Upper lobe of left lung (tissue), 6 donors: ENCODE results near the gene RTN4. TPM values are rescaled to one million over a fixed set of nuclear protein-coding genes. Genes with fewer than 3 reads are reported as not detected.
A peak's percentile ranks its signal among the peaks of the same experiment; 100 is the strongest.

ENCODE experiments used
- ATAC-seq, 2 donors: fragments of 200-7000 bp; cut with Tn5 transposase; one replicate each; pipeline ENCODE4 v1.9.1; 2022; ENCODE audit warnings: mild to moderate bottlenecking in 2 of 2, moderate library complexity in 2 of 2; ENCODE audit not compliant: low FRiP score in 2 of 2
- DNase-seq, 2 donors: peaks; one replicate each; pipeline ENCODE4 v3.0.0-alpha.2; 2019 to 2020
- H3K27ac ChIP-seq, 4 donors: fragments of 200-600 bp; sonication (generic); one replicate each; pipeline ENCODE4 v1.5.1; 2016 to 2019
- H3K27me3 ChIP-seq, 4 donors: fragments of 200-600 bp; sonication (generic); one replicate each; pipeline ENCODE4 v1.5.1; 2017 to 2019
- H3K36me3 ChIP-seq, 4 donors: fragments of 200-600 bp; sonication (generic); one replicate each; pipeline ENCODE4 v1.5.1; 2016 to 2019
- H3K4me1 ChIP-seq, 4 donors: fragments of 200-600 bp; sonication (generic); one replicate each; pipeline ENCODE4 v1.5.1; 2018 to 2019
- H3K4me3 ChIP-seq, 4 donors: fragments of 200-600 bp; sonication (generic); one replicate each; pipeline ENCODE4 v1.5.1; 2017 to 2019; ENCODE audit warnings: mild to moderate bottlenecking in 2 of 4, moderate library complexity in 1 of 4
- H3K9me3 ChIP-seq, 4 donors: fragments of 200-600 bp; sonication (generic); one replicate each; pipeline ENCODE4 v1.5.1; 2018 to 2019
- EP300 ChIP-seq, 4 donors: sonication (generic); formaldehyde crosslinking; IDR thresholded peaks; one replicate each; pipeline ENCODE4 v1.5.1; 2017; ENCODE audit warnings: antibody characterized with exemption in 4 of 4, control low read depth in 2 of 4
- POLR2A ChIP-seq, 4 donors: fragments of 450-650 bp; IDR thresholded peaks; one replicate each; pipeline ENCODE4 v1.5.1; 2016 to 2017; ENCODE audit warnings: antibody characterized with exemption in 4 of 4, mild to moderate bottlenecking in 2 of 4
- POLR2AphosphoS5 ChIP-seq, 2 donors: sonication (generic); formaldehyde crosslinking; IDR thresholded peaks; one replicate each; pipeline ENCODE4 v1.5.1; 2017; ENCODE audit warnings: antibody characterized with exemption in 2 of 2
- WGBS, 2 donors: methylation state at CpG; one replicate each; pipeline ENCODE4 v1.1.5; 2017 to 2018; 5-methylcytosine and 5-hydroxymethylcytosine counted together
- total RNA-seq, 6 donors: library from RNA; depleted of rRNA in 4 of 6; stranded (reverse); fragments of >200 nt in 4 of 6; gene quantifications; one replicate each; pipeline versions ENCODE4 v1.1.0 to v1.2.1, GENCODE V29; 2016 to 2021
- TF ChIP-seq, protein P1 (sequence below), 6 experiments: fragments of 450-650 bp in 4 of 6; fragments of 200-600 bp in 2 of 6; sonication (generic) in 2 of 6; IDR thresholded peaks; one replicate each; pipeline ENCODE4 v1.5.1; 2016 to 2019; ENCODE audit warnings: antibody characterized with exemption in 6 of 6
- donor health status: DM: no; HTN: no; CAD: no; lungs with moderate emphysema.
- donor health status: DM: no; HTN: yes; CAD: no; lungs with severe emphysema.

RTN4 gene
- total RNA-seq, 6 donors from 2014 or later, result 128 to 345 (median 233) TPM

DNA sequence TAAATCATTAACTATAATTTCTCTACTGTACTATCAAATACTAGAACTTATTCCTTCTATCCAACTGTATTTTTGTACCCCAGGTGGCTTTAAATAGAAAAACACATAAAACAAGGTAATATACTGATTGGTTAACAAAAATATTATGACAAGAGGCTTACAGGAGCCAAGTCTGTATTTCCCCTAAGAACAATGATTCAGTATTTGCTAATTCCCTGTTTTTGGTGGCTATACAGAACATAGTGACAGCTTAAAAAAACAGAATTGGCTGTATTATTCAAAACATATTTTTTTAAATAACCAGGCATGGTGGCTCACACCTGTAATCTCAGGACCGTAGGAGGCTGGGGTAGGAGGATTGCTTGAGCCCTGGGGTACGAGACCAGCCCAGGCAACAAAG, 16.3 kb downstream of the RTN4 start:
- ATAC-seq (no peak), DNase-seq (no peak)
- Histone ChIP-seq H3K4me1 (peaks cover 23 to 39% (median 26%) of the 10 kb centered on the region in 4 donors), H3K9me3 (peaks cover 0 to 2% (median 0%) of the 10 kb centered on the region in 4 donors), H3K4me3 (no peak overlapping the region), H3K36me3 (no peaks in the 10 kb centered on the region), H3K27me3 (no peaks in the 10 kb centered on the region), H3K27ac (no peak overlapping the region)
- WGBS, 2 donors, result 97% methylated on average over 2 of the region's 2 CpGs
- TF ChIP-seq POLR2A (IDR thresholded peaks at IDR 0.05) (no peak), EP300 (IDR thresholded peaks at IDR 0.05) (no peak)
- TF ChIP-seq, protein P1, sequence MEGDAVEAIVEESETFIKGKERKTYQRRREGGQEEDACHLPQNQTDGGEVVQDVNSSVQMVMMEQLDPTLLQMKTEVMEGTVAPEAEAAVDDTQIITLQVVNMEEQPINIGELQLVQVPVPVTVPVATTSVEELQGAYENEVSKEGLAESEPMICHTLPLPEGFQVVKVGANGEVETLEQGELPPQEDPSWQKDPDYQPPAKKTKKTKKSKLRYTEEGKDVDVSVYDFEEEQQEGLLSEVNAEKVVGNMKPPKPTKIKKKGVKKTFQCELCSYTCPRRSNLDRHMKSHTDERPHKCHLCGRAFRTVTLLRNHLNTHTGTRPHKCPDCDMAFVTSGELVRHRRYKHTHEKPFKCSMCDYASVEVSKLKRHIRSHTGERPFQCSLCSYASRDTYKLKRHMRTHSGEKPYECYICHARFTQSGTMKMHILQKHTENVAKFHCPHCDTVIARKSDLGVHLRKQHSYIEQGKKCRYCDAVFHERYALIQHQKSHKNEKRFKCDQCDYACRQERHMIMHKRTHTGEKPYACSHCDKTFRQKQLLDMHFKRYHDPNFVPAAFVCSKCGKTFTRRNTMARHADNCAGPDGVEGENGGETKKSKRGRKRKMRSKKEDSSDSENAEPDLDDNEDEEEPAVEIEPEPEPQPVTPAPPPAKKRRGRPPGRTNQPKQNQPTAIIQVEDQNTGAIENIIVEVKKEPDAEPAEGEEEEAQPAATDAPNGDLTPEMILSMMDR (IDR thresholded peaks at IDR 0.05), result no peak

DNA sequence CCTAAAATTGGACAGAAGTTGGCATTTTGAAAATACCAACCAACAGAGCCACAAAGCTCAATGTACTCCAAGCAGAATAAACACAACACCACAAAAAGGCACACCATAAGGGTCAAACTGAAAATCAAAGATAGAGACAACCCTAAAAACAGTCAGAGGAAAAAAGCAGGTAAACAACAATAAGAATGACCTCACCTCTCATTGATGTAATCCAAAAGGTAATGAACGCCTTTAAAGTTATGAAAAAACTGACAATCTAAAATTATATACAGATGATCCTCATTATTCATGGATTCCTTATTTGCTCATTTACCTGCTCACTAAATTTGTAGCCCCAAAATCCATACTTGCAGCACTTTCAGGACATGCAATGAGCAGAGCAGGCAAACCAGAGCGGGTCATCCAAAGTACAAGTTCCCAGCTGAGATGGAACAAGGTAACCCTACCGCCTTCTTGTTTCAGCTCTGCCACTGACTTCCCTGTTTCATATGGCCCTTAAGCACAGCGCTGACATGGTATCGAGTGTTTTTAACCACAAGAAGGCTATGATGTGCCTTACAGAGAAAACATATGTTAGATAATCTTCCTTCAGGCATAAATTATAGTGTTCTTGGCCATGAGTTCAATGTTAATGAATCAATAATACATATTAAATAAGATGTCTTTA, 17.0 kb downstream of the RTN4 start:
- no peak overlapping the region for H3K27ac ChIP-seq
- peaks cover 0 to 2% (median 0%) of the 10 kb centered on the region in 4 donors for H3K9me3 ChIP-seq
- TF ChIP-seq, protein P1 (IDR thresholded peaks at IDR 0.05), result no peak
- TF ChIP-seq POLR2A (IDR thresholded peaks at IDR 0.05), result no peak
- no peak for TF ChIP-seq POLR2AphosphoS5 (IDR thresholded peaks at IDR 0.05)
- no peak for TF ChIP-seq EP300 (IDR thresholded peaks at IDR 0.05)
- no peak overlapping the region for H3K4me3 ChIP-seq
- DNase-seq, result peak in 1 of 2 donors; percentile 32
- peak; percentile 62 to 72 for ATAC-seq
- WGBS, 2 donors, result 69 to 70% methylated on average over 5 of the region's 5 CpGs
- H3K36me3 ChIP-seq, result no peaks in the 10 kb centered on the region
- no peaks in the 10 kb centered on the region for H3K27me3 ChIP-seq
- H3K4me1 ChIP-seq, result peaks cover 23 to 43% (median 29%) of the 10 kb centered on the region in 4 donors

DNA sequence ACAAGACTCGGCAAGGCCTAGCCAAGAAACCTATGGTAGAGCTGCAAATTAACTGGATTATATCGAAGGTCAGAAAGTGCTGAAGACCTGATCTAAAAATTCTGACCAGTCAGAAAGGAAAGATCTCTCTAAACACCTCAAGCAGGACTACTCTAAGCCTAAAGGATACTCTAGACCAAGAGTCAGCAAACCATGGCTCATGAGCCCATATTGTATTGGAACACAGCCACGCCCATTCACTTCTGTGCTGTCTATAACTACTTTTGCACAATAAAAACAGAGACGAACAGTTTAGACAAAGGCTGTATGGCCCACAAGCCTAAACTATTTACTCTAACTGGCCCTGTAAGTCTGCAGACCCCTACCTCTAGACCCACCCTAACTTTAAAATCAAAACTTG, 18.7 kb downstream of the RTN4 start:
- 84 to 86% methylated on average over 4 of the region's 4 CpGs for WGBS, 2 donors
- peaks cover 34 to 59% (median 45%) of the 10 kb centered on the region in 4 donors for H3K4me1 ChIP-seq
- ATAC-seq, result no peak

DNA sequence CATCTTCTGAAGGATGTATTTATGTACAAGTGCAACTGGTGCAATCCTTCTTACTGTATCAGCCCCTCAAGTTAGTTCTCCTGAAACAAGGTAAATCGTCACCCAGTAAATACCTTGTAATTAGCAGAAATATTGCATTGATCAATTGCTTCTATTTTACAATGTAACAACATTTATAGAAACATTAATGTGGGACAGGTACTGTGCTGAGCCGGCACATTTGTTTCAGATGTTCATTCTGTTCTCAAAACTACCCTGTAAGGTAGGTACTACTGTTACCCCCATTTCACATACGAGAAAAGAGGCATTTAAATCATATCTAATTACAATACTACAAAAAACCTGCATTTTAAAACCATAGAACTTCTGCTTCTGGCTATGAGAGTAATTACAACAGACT, 19.5 kb downstream of the RTN4 start:
- no peaks in the 10 kb centered on the region for H3K36me3 ChIP-seq
- peaks cover 0 to 1% (median 0%) of the 10 kb centered on the region in 4 donors for H3K9me3 ChIP-seq
- WGBS, 2 donors, result 92 to 94% methylated on average over 3 of the region's 3 CpGs
- no peak for TF ChIP-seq EP300 (IDR thresholded peaks at IDR 0.05)
- TF ChIP-seq POLR2A (IDR thresholded peaks at IDR 0.05), result no peak
- TF ChIP-seq, protein P1 (IDR thresholded peaks at IDR 0.05), result no peak
- TF ChIP-seq POLR2AphosphoS5 (IDR thresholded peaks at IDR 0.05), result no peak
- no peaks in the 10 kb centered on the region for H3K27me3 ChIP-seq
- DNase-seq (no peak), ATAC-seq (no peak)
- H3K4me1 ChIP-seq, result peaks cover 41 to 67% (median 52%) of the 10 kb centered on the region in 4 donors
- H3K4me3 ChIP-seq, result no peak overlapping the region
- no peak overlapping the region for H3K27ac ChIP-seq

More for the DNA sequence above, 18.7 kb downstream of the RTN4 start:
- TF ChIP-seq EP300 (IDR thresholded peaks at IDR 0.05) (no peak), POLR2AphosphoS5 (IDR thresholded peaks at IDR 0.05) (no peak), POLR2A (IDR thresholded peaks at IDR 0.05) (no peak)
- TF ChIP-seq, protein P1 (IDR thresholded peaks at IDR 0.05), result no peak
- Histone ChIP-seq H3K9me3 (peaks cover 0 to 2% (median 0%) of the 10 kb centered on the region in 4 donors), H3K27me3 (no peaks in the 10 kb centered on the region), H3K4me3 (no peak overlapping the region), H3K36me3 (no peaks in the 10 kb centered on the region), H3K27ac (no peak overlapping the region)
- DNase-seq, result no peak

DNA sequence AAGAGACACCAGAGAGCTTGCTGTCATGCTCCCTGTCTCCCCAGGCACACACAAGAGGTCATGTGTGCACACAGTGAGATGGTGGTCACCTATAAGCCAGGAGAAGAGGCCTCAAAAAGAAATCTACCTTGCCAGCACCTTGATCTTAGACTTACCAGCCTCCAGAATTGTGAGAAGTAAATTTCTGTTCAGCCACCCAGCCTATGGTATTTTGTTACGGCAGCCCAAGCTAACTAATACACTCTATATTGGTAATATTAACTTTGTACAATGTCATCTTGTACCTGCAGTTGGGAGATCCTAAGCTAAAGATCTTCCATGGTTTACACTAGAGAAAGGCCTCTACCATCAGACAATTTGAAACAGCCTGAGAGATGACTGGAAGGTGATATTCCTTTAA, 21.2 kb downstream of the RTN4 start:
- ATAC-seq (no peak), DNase-seq (no peak)
- no peaks in the 10 kb centered on the region for H3K27me3 ChIP-seq
- TF ChIP-seq POLR2AphosphoS5 (IDR thresholded peaks at IDR 0.05), result no peak
- TF ChIP-seq, protein P1 (IDR thresholded peaks at IDR 0.05), result no peak
- no peak for TF ChIP-seq POLR2A (IDR thresholded peaks at IDR 0.05)
- no peak for TF ChIP-seq EP300 (IDR thresholded peaks at IDR 0.05)
- H3K36me3 ChIP-seq, result no peaks in the 10 kb centered on the region
- WGBS, 2 donors, result 100% methylated on average over 1 of the region's 1 CpG
- H3K4me3 ChIP-seq, result no peak overlapping the region
- no peaks in the 10 kb centered on the region for H3K9me3 ChIP-seq
- H3K27ac ChIP-seq, result no peak overlapping the region
- H3K4me1 ChIP-seq, result peaks cover 46 to 81% (median 61%) of the 10 kb centered on the region in 4 donors
